ENCODE data around the gene TLCD3B. TPM values are rescaled to one million over a fixed set of nuclear protein-coding genes. Genes with fewer than 3 reads are reported as not detected.
A peak's percentile ranks its signal among the peaks of the same experiment; 100 is the strongest.

Gene TLCD3B
- total RNA-seq, 1 experiment from 2014 or later: 20.9 TPM

DNA sequence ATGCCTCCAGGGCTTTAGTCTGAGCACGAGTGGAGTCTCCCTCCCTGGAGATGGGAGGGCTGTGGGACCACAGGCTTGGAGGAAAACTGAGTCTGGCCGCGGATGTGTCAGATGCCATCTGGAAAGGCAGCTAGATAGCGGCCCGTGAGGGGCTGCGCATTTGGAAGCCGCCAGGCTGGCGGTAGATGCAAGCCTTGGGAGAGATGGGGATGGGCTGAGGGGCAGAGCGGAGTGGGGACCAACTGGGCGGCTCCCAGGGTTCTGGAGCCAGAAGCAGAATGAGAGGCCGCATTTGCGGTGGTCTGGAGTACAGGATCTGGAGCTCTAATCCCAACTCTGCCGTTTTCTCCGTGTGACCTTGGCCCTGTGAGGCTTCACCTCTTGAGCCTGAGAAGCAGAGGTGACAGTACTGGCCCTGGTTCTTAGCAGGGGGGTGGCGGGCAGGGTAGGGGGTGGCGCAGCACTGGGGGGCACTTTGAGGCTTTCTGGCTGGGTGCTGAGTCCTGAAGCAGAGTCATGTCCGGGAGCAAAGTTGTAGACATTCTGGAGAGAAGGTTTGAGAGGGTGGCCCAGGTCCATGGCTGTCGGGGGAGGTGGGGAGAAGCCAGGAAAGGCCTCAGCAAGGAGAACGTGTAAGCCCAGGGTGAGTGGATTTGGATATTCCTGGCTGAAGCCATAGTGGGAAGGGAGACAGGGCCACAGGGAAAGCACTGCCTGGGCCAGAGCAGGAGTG lies 28.3 kb downstream of the TLCD3B start:
- Histone ChIP-seq H2BK120ac (ENCODE audit: low read depth, low read length, poor library complexity, severe bottlenecking) (no peak overlapping the region), H3K23ac (ENCODE audit: insufficient read length, low read depth, low read length) (no peak overlapping the region), H2BK15ac (ENCODE audit: low read depth, low read length) (no peak overlapping the region), H3K9ac (ENCODE audit: extremely low read depth, insufficient read length, low read length) (no peak overlapping the region), H3K79me1 (ENCODE audit: insufficient read depth, low read depth, low read length, poor library complexity, severe bottlenecking) (no peaks in the 10 kb centered on the region), H3K27ac (ENCODE audit: insufficient read length, low read depth, low read length) (no peak overlapping the region), H4K8ac (replicated peaks; ENCODE audit: insufficient read length, low read depth, low read length) (no peak overlapping the region), H2BK5ac (ENCODE audit: insufficient read length, low read length) (no peak overlapping the region), H3K9me3 (ENCODE audit: control insufficient read depth, low read depth, low read length) (no peaks in the 10 kb centered on the region), H2AFZ (ENCODE audit: low read length) (no peak overlapping the region), H2BK12ac (ENCODE audit: insufficient read length, low read depth, low read length) (no peak overlapping the region), H3T11ph (ENCODE audit: low read length) (no peak overlapping the region), H2AK5ac (ENCODE audit: insufficient read length, low read length) (no peak overlapping the region), H3K14ac (ENCODE audit: insufficient read depth, low read length) (no peak overlapping the region; the same call in 1 of the 2 replicates), H3K23me2 (ENCODE audit: insufficient read length, low read depth, low read length, poor library complexity, severe bottlenecking) (peaks cover 5% of the 10 kb centered on the region), H3K79me2 (ENCODE audit: insufficient read depth, low read length) (no peaks in the 10 kb centered on the region), H3K27me3 (ENCODE audit: insufficient read depth, low read length) (no peaks in the 10 kb centered on the region), H4K91ac (ENCODE audit: insufficient read length, low read depth, low read length) (no peak overlapping the region), H3K4me1 (ENCODE audit: insufficient read depth, low read length) (0 out of 2 replicates have a peak, but pooled peaks cover 2% of the 10 kb centered on the region), H3K18ac (ENCODE audit: insufficient read length, low read depth, low read length) (no peak overlapping the region), H3K4ac (ENCODE audit: low read depth, low read length) (no peak overlapping the region), H3K56ac (ENCODE audit: insufficient read length, low read depth, low read length) (no peak overlapping the region), H3K4me2 (ENCODE audit: insufficient read depth, insufficient read length, low read length) (no peak overlapping the region), H4K20me1 (ENCODE audit: control insufficient read depth, insufficient read depth, insufficient read length) (no peaks in the 10 kb centered on the region), H2BK20ac (ENCODE audit: low read depth, low read length, poor library complexity, severe bottlenecking) (no peak overlapping the region), H4K5ac (ENCODE audit: insufficient read length, low read depth, low read length) (no peak overlapping the region)
- TF ChIP-seq, protein P1, sequence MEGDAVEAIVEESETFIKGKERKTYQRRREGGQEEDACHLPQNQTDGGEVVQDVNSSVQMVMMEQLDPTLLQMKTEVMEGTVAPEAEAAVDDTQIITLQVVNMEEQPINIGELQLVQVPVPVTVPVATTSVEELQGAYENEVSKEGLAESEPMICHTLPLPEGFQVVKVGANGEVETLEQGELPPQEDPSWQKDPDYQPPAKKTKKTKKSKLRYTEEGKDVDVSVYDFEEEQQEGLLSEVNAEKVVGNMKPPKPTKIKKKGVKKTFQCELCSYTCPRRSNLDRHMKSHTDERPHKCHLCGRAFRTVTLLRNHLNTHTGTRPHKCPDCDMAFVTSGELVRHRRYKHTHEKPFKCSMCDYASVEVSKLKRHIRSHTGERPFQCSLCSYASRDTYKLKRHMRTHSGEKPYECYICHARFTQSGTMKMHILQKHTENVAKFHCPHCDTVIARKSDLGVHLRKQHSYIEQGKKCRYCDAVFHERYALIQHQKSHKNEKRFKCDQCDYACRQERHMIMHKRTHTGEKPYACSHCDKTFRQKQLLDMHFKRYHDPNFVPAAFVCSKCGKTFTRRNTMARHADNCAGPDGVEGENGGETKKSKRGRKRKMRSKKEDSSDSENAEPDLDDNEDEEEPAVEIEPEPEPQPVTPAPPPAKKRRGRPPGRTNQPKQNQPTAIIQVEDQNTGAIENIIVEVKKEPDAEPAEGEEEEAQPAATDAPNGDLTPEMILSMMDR (conservative IDR thresholded peaks at IDR 0.05): no peak
- H3K4me1 Mint-ChIP-seq: peaks cover 0 to 19% of the 10 kb centered on the region in 2 experiments; a peak in 2 of 4 replicates
- H3K27ac Mint-ChIP-seq: peak overlapping the region in 2 of 3 experiments; percentile 46 to 67; a peak in 3 of 7 replicates
- no peak for DNase-seq
- H3K36me3 Mint-ChIP-seq (ENCODE audit: insufficient read depth in 1 of 3, low read depth in 3 of 3): peaks cover 26 to 48% (median 32%) of the 10 kb centered on the region in 3 experiments
- no peak overlapping the region for H3K4me3 Mint-ChIP-seq
- WGBS (ENCODE audit: extremely low coverage, insufficient read length, low lambda C conversion rate): no CpG with 5 or more reads among the region's 19 CpGs
- H3K9me3 Mint-ChIP-seq: no peaks in the 10 kb centered on the region; a peak in 1 of 5 replicates
- H3K27me3 Mint-ChIP-seq (ENCODE audit: low read depth): no peaks in the 10 kb centered on the region

Data from H9 (cell line).